ENCODE measurements around the gene MCTP2.

GRCh38 chr15:94346282-94346681 lies 114.9 kb downstream of the MCTP2 start:
- TF ChIP-seq CTCF (conservative IDR thresholded peaks at IDR 0.05; ENCODE audit: low read depth, low read length) (0 out of 2 replicates have a peak, but pooled peaks have one; percentile 33), EZH2 (IDR thresholded peaks at IDR 0.05; ENCODE audit: borderline replicate concordance, low read depth, low read length, poor library complexity, severe bottlenecking) (no peak)
